DMS 273 (cell line): ENCODE results near the gene NUCKS1.

ENCODE experiments used
- DNase-seq: peaks from one replicate; lab custom pipeline; 2025; ENCODE audit not compliant: unreplicated experiment; lab: John Stamatoyannopoulos, UW

NUCKS1 gene

DNA sequence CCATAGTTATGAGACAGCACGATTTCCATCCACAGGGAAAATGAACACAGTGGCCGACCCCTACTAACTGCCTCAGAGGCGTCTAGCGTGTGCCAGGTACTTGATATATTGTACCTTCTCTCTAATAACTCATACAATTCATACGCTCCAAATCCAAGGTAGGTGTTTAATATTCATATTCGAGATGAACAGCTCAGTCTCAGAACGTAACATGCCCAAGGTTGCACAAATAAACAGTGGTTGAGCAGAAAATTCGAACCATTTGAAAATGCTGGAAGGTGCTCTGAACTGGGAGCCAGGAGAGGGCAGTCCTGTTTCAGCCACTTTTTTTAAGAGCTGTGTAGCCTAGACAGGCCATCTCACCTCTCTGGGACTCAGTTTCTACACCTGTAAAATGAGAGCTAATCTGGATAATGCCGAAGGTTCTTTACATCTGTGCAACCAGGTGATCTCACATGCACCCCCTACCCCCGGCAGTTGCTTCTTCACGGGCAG is 77.5 kb downstream of the NUCKS1 start:
- DNase-seq = no peak

DNA sequence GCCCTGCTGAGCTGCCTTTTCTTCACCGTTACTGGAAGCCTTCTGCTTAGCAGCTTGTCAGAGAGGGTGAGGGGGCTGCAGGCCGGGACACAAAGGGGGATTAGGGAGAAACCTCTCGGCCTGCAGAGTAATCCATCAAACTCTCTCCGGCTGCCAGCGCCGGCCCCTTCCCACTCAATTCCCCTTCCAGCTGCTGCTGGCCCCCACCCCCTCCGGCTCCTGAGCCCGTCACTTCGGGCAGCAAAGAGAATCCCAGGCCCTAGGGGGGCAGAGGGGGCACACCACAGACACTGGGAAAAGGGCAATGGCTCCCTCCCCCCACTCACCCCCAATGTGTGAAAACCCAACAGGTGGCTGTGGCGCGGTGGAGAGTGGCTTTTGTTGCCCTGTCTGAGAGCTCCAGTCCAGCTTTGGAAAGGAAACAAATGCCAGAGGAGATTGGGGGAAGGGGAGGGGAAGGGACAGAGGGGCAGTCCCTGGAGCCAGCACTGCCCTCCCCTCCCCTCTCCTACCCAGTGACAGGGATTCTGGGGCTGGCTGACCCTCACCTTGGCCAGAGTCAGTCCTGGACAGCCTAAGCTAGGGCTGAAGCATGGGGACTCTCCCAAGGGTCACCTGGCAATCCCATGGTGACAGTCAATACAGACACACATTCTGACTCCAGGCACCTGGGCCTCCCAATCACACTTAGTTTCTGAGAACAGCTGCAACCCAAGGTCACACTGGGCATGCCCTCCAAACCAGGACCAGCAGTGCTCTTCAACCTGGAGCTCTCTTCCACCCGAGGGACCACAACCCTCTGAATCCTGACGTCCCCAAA is 79.2 kb downstream of the NUCKS1 start:
- no peak for DNase-seq

DNA sequence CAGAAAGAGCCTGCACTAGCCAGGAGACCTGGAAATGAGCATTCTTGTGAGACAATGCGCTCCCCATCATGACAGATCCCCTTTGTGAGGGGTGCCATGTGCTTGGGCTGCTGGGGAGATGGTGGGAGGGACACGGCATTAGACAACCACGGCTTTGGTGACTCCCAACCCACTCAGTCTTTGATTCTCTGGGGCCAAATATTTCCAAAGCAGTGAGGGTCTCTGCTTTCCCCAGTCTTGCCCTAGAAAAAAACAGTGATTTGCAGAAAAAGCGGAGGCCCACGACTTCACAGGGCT is 79.9 kb downstream of the NUCKS1 start:
- no peak for DNase-seq

GRCh38 chr1:205669341-205670149 is 80.4 kb downstream of the NUCKS1 start:
- DNase-seq = no peak

DNA sequence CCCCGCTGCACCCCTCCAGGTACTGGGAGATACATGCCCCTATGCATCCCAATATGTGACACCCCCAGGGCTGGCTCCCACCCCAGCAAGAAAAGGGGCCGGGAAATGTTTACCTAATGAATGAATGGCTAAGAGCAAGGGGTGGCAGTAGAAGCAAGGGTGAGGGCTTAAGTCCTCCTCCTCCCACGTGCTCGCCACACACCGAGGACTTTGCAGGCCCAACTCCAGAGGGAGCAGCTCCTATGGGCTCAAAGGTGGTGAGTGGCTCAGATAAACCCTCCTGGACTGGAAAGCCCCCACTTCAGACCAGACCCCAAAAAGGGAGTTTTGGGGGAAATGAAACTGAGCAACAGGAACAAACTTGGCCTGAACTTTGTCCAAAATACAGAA is 81.0 kb downstream of the NUCKS1 start:
- DNase-seq = no peak

- DNase-seq = no peak
These were observed 81.9 kb downstream of the NUCKS1 start for GRCh38 chr1:205667909-205668643.

DNA sequence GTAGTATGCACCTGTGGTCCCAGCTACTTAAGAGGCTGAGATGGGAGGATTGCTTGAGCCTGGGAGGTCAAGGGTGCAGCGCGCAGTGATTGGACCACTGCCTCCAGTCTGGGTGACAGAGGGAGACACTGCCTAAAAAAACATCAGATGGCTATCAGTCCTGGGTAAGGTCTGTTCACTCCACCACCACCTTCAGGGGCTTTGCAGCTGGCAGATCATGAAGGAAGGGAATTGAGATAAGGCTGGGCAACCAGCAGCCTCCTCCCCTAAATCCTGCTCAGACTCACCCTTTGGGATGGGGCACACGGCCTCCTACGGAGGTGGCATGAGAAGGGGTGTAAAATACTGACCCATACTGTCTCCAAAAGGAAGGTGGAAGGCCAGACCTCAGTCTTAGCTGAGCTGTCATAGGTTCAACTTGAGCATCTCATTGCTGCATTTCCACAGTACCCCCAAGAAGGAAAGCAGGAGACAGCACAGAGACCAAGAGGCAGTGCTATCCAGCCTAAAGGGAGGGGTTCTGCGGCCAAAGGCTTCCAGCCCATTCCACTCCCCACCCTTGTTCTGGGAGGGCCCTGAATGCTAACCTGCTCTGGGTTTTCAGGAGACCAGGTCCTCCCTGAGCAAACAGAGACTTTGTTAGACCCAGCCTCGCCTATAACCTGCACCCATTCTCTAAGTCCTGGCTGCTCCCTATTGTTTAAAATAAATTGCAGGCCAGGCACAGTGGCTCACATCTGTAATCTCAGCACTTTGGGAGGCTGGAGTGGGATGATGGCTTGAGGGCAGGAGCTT is 83.4 kb downstream of the NUCKS1 start:
- DNase-seq = no peak

- no peak for DNase-seq
These were observed 84.6 kb downstream of the NUCKS1 start for GRCh38 chr1:205665201-205666045.

GRCh38 chr1:205664399-205665017 is 85.5 kb downstream of the NUCKS1 start:
- DNase-seq = peak; percentile 40

- DNase-seq = no peak
These were observed 86.6 kb downstream of the NUCKS1 start for GRCh38 chr1:205663286-205663936.
